Measurements from ENCODE around the gene PAOX. TPM values are rescaled to one million over a fixed set of nuclear protein-coding genes. Genes with fewer than 3 reads are reported as not detected.
"Not testable (repeated sequence)": the region's sequence is repeated elsewhere in the genome, so short reads cannot be mapped to it uniquely, and the experiment has no call there.

PAOX gene
- polyA plus RNA-seq, 3 donors = 4.9 to 9.2 (median 6.8) TPM

DNA sequence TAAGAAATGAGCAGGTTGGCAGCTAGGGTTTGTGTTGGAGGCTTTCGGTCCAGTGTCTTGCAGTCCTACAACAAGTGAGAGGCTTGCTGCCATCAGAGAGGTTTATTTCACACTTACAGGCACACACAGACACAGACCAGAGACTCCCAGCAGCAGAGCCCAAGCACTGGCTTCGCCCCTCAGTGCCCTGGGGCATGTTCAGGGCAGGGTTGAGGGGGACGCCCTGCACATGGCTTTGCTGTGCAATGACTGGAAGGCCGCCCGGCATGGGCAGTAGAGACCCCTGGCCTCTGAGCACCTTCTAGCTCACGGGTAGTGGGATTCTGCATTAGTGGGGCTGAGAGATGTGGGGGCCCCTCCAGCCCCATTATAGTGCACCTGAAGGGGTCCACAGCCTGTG is 41.5 kb downstream of the PAOX start:
- no peak for DNase-seq (ENCODE audit: extremely low read depth in 1 of 11, low read depth in 9 of 11, low spot score in 4 of 11)

DNA sequence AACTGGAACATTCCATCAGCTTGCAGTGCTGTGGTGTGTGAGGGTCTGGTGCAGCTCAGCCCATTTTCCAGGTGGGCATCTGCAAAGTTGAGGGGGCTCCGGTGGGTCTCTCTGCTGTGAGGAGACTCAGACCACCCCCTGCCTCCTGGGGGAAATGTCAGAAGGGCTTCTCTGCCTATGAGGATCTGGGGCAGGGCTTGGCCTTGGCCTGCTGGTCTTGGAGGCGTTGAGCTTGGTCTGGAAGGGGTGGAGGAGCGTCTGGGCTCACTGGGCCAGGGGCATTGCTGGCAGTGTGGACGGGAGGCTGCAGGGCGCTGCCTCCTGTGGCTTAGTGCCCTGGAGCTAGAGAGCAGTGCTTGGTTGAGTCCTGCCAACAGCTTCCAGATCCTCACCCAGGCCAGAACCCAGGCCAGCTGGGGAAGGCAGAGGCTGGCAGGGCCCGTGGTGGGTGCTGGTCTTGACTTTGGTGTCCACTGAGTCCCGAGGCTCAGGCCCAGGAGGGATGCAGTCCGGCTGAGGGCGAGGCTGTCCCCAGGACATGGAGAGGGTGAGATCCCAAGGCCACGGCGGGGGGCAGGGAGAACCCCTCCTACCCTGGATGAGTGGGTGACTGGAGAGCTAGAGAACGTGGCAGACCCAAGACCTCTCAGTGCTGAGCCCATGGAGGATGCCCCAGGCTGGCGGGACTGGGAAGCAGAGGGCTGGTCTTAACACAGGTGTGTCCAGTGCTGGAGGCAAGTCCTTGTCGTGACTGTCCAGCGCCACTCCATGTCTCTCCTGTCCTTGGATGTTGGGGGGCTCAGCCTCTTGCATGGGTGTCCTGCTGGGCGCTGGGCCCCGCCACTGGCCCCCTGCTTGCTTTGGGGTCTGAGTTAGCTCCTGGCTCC is 42.5 kb downstream of the PAOX start:
- DNase-seq (ENCODE audit: extremely low read depth in 1 of 11, low read depth in 9 of 11, low spot score in 4 of 11) = no peak

DNA sequence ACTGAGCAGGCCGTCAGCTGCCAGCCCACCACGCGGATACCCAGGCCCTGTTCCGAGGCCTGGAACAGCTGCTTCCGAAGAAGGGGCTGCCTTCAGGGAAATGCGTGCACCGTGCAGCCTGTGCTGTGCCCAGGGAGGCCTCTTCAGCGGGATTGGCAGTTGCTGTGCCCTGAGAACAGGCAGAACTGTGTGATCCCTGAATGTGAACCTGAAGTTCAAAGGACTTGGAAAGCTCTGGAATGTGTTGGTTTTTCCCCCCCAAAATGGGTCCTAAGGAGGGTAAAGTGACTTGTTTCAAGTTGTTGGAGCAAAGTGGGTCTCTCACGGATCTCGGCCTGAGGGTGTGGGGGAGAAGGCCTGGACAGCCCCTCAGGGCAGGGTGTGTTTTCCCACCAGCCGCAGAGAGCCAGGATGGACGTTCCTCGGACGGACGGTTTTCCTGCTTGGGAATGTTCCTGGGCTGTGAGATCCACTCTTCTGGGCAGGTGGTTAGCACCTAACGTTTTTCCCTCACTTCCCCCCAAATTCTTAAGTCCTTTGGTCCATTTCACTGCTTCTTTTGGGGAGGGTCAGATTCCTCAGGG is 43.3 kb downstream of the PAOX start:
- DNase-seq (ENCODE audit: extremely low read depth in 1 of 11, low read depth in 9 of 11, low spot score in 4 of 11) = no peak

DNA sequence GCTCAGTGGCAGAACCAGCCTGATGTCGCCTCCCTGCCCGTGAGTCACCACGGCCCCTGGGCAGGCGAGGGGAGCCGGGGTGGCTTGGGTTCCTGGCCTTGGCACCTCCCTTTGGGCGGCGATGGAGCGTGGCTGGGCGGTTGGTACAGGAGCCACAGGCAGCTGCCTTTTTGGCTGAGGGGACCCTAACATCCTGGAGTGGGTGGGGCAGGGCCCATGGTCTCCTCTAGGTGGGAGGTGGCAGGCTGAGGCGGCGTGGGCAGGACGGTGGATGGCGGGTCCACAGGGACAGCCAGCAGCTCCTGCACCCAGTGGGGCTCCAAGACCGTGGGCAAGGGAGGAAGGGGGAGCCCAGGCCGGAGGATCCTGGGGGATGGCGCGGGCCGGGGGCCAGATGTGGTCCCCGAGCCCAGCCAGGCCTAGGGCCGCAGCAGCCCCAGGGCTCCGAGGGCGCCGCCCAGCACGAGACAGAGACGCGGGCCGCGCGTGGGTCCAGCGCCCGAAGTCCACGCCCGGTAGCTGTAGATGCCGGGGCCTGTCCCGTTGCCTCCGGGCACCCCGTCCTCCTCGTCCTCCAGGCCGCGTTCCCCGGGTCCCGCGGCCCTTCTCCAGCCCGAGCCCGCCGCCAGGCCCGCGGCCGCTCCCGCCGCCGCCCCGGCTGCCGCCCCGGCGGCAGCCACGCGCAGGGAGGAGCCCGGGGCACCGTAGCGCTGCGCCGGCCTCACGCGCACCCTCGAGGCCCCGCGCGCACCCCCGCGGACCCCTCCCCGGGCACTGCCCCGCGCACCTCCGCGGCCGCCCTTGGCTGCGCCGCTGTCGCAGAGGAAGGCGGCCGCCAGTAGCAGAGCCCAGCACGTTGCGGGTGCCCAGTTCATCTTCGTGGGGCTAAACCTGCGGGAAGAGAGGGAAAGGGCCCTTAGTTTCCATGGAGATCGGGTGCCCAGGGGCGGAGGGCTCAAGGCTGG is 44.0 kb downstream of the PAOX start:
- DNase-seq (ENCODE audit: extremely low read depth in 1 of 11, low read depth in 9 of 11, low spot score in 4 of 11) = peak in 1 of 11 donors; percentile 13

DNA sequence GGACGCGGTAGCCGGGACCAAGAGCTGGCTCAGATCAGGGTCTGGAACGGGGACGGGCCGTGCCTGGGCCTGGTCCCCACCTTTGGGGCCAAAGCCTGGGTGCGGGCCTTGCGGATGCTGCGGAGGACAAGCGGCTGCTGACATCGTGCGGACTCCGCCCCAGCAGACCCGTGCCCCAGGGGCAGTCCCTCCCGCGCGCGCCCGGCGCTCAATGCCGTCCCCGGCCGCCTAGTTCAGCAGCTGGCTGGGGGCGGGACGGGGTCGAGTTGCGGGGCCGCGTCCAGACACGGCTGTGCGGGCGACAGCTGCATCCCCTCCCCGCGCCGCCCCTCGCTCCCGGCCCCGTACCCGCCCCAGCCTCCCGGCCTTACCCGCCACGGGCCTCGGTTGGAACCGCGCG is 45.0 kb downstream of the PAOX start:
- DNase-seq (ENCODE audit: extremely low read depth in 1 of 11, low read depth in 9 of 11, low spot score in 4 of 11) = not testable (repeated sequence)

DNA sequence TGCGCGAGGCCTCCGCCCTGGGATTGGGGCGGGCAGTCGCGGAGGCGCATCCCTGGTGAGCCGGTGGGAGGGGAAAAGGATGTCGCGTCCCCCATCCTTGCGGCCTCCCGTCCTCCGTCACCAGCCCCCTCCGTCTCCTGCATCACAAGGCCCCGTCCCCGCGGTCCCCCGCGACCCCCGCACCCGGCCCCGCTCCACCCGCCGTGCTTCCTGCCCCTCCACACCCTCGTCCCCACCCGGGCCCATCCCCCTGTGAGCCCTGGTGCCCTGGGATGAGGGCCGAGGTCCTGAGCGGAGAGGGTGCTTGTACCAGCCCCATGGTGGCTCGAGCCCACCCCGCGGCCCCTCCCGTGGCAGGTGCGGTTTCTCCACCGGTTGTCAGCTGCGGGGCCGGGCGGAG is 45.5 kb downstream of the PAOX start, which contains the start of gene SPRN:
SPRN (minus strand) TSS at position 25 of the 400 bp plus-strand sequence. CDS start 944 bp downstream, outside the sequence.
- DNase-seq (ENCODE audit: extremely low read depth in 1 of 11, low read depth in 9 of 11, low spot score in 4 of 11) = not testable (repeated sequence)

DNA sequence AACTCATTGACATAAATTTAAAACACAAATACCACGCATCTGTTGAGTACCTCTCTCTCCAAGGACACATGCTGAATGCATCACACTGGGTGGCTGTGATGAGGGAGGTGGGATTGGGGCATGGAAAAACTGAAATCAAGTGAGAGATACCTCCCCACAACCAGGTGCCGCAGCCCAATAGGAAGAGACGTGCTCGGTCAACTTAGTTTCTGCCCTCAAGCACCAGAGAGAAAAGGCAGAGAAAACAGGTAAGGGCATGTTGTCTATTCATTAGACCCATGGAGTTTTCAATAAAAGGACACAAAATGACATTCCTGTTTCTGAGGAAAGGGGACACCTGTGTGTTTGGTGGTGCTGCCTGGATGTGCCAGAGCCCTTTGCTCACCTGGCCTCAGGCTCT is 50.5 kb downstream of the PAOX start:
- not testable (repeated sequence) for DNase-seq (ENCODE audit: extremely low read depth in 1 of 11, low read depth in 9 of 11, low spot score in 4 of 11)

DNA sequence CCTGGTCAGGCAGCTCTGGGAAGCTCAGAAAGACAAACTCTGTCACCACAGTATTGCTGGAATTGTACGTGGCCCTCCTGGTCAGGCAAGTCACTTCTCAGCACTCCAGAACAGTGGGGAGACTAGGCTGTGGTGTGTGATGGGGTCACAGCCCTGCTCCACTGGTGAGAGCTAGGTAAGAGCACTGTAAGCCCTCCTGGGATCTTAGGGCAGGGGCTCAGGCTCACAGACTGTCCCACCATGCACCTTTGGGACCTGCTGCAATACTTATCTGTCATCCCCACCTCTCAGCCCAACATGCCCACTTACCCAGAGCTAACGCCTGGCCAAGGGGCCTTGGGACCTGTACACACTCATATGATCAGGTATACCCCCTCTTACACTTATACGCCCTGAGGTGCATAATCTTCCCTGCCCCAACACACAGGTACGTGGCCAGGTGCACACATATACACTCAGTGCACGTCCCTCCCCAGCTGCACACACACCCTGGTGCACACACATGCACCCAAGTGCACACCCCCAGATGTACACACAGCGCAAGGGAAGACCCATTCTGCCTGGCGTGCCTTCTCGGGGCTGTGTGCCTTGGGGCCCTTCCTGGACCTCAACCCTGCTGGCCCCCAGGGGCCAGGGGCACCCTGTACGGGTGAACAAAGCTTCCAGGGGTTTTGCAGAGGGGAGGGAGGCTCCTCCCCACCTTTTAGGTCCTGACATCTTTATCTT is 53.0 kb downstream of the PAOX start:
- not testable (repeated sequence) for DNase-seq (ENCODE audit: extremely low read depth in 1 of 11, low read depth in 9 of 11, low spot score in 4 of 11)

DNA sequence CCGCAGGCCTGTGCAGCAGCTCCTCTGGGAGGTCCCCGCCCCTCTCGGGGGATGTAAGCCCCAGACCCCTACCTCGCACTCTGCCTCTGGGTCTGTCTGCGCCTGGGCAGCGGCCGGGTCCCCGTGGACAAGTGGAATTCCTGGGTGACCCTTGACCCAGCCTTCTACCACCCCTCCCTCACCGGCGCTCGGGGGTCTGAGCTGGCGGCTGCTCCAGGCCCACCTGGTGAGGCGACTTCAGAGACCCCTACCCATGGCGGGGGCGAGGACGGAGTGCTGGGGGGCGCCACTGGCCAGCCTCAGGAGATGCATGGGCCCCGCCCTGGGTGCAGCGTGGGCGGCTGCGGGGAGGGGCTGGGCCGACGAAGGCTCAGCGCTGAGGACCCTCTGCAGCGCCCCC is 53.7 kb downstream of the PAOX start:
- DNase-seq (ENCODE audit: extremely low read depth in 1 of 11, low read depth in 9 of 11, low spot score in 4 of 11) = not testable (repeated sequence)

DNA sequence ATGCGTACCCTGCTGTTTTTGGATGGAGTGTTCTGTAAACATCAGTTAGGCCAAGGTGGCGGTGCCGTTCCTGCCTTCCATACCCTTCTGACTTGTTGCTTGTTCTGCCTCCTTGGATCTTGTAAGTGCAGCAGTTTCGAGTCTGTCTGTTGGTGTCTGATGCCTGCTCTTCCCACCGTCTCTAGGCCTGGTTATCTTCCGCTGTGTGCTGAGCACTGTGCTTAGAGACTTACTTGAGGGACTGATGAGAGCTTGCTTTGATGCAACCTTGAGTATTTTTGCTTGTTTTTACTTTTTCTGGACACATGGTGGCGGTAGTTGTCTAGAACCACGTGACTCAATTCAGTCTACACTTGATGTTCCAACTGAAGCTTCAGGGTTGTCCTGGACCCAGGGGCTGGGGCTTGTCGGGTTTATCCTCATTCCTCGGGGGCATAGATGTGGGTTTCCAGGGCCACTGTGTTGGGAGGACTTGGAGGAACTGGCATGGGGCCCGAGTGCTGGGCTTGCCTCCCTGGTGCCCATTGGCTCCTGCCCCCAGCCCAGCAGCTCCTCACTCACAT is 59.7 kb downstream of the PAOX start:
- no peak for DNase-seq (ENCODE audit: extremely low read depth in 1 of 11, low read depth in 9 of 11, low spot score in 4 of 11)

DNA sequence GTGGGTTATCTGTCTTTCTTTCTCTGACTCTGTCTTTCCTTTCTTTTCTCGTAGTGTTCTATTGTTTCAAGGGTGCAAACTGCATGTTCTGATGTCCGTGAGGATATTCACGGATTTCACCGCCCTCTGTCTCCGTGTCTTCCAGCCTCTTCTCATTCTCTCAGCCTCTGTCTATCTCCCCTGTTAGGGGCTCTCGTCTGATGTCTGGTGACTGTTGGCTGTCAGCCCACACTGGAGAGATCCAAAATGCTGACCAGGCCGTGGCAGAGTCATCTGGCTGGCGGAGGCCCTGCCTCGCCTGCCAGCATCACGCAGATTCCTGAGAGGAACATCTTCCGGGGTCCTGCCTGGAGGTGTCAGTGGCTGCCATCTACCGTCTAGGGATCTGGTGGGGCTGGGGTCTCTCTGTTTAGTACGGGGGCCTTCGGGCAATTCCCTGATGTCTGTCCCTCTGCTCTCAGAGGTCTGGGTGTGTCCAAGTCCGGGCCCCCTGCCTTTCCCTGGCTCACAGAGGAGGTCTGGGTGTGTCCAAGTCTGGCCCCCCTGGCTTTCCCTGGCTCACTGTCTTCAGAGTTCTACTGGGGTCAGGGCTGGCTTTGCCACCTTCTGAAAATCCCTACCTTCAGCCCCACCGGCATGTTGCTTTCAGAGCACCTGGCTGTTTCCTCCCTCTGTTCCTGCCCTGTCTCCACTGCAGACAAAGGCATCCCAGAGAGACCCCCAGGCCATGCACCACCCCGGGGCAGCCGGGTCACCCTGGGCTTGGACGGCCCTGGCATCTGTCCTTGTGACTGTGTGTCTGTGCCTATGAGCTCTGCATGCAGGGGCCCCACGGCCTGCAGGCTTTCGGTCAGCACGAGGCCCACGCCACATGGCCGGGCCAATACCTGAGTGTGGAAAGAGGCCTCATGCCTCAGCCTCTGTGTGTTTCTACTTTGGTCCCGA is 60.7 kb downstream of the PAOX start:
- no peak for DNase-seq (ENCODE audit: extremely low read depth in 1 of 11, low read depth in 9 of 11, low spot score in 4 of 11)

DNA sequence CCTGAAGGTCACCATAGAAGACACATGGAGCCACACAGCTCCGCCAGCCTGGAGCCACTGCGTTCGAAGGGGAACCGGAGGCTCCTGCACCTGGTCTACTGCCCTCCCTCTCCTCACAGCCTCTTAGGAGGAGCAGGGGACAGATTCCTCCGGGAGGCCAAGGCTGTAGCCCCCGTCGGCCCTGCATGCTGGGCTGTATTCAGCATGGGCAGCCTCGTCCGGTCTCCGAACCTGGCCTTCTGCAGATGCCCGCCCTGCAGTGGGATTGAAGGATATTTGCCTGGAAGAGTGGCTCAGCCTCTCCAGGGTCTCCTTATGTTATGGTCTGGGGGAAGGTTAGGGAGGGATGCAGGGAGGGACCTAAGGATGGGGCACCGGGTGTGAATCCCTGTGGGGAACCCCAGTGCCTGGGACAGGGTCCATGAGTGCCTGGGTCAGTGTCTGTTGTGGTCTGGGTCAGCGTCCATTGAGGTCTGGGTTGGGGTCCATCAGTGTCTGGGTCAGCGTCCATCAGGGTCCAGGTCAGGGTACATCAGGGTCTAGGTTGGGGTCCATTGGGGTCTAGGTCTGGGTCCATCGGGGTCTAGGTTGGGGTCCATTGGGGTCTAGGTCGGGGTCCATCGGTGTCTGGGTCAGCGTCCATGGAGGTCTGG is 61.7 kb downstream of the PAOX start:
- DNase-seq (ENCODE audit: extremely low read depth in 1 of 11, low read depth in 9 of 11, low spot score in 4 of 11) = no peak

Other genes with a start within 250 kb of the PAOX start
- 1 to 10 TPM; 4.9 to 9.1 (median 7.8) TPM for gene KNDC1, start 219.0 kb upstream of the PAOX start, polyA plus RNA-seq (ENCODE audit: insufficient read length in 3 of 3)
- under 1 TPM in 1 of 3 donors, not detected in 2; 0.17 TPM for gene UTF1, start 149.0 kb upstream of the PAOX start, polyA plus RNA-seq (ENCODE audit: insufficient read length in 3 of 3)
- under 1 TPM; 0.22 to 0.42 (median 0.33) TPM for gene VENTX, start 141.4 kb upstream of the PAOX start, polyA plus RNA-seq (ENCODE audit: insufficient read length in 3 of 3)
- gene ADAM8, start 102.4 kb upstream of the PAOX start, polyA plus RNA-seq (ENCODE audit: insufficient read length in 3 of 3) = 1 to 10 TPM; 2.3 to 3.3 (median 3.0) TPM
- 10 to 100 TPM; 59.2 to 79.8 (median 61.1) TPM for gene TUBGCP2, start 70.4 kb upstream of the PAOX start, polyA plus RNA-seq (ENCODE audit: insufficient read length in 3 of 3)
- 10 to 100 TPM; 35.9 to 46.1 (median 37.4) TPM for gene ZNF511, start 70.3 kb upstream of the PAOX start, polyA plus RNA-seq (ENCODE audit: insufficient read length in 3 of 3)
- under 1 TPM in 2 of 3 donors, not detected in 1; 0.54 to 0.70 TPM for gene CALY, start 42.4 kb upstream of the PAOX start, polyA plus RNA-seq (ENCODE audit: insufficient read length in 3 of 3)
- 1 to 10 TPM; 3.3 to 9.0 (median 4.9) TPM for gene PRAP1, start 31.9 kb upstream of the PAOX start, polyA plus RNA-seq (ENCODE audit: insufficient read length in 3 of 3)
- gene FUOM, start 21.2 kb upstream of the PAOX start, polyA plus RNA-seq (ENCODE audit: insufficient read length in 3 of 3) = 10 to 100 TPM; 14.3 to 22.4 (median 20.8) TPM
- 100 to 1,000 TPM; 135 to 149 (median 139) TPM for gene ECHS1, start 5.9 kb upstream of the PAOX start, polyA plus RNA-seq (ENCODE audit: insufficient read length in 3 of 3)
- gene MTG1, start 14.9 kb downstream of the PAOX start, polyA plus RNA-seq (ENCODE audit: insufficient read length in 3 of 3) = 10 to 100 TPM; 59.4 to 88.6 (median 67.3) TPM
- gene SPRN, start 45.4 kb downstream of the PAOX start, polyA plus RNA-seq (ENCODE audit: insufficient read length in 3 of 3) = 1 to 10 TPM; 3.1 to 5.6 (median 4.7) TPM
- gene SCART1, start 74.7 kb downstream of the PAOX start, polyA plus RNA-seq (ENCODE audit: insufficient read length in 3 of 3) = 1 to 10 TPM; 2.1 to 3.9 (median 2.2) TPM
- gene CYP2E1, start 148.1 kb downstream of the PAOX start, polyA plus RNA-seq (ENCODE audit: insufficient read length in 3 of 3) = 1 to 10 TPM; 1.7 to 2.3 (median 1.7) TPM
- under 1 TPM; 0.22 to 0.77 (median 0.60) TPM for gene SYCE1, start 186.3 kb downstream of the PAOX start, polyA plus RNA-seq (ENCODE audit: insufficient read length in 3 of 3)
- gene FRG2B, start 247.5 kb downstream of the PAOX start, polyA plus RNA-seq (ENCODE audit: insufficient read length in 3 of 3) = not detected